ENCODE data around the gene TPM1. TPM values are rescaled to one million over a fixed set of nuclear protein-coding genes. Genes with fewer than 3 reads are reported as not detected.
"Not testable (repeated sequence)": the region's sequence is repeated elsewhere in the genome, so short reads cannot be mapped to it uniquely, and the experiment has no call there.

Gene TPM1
- total and polyA plus RNA-seq, 2 of the 4 experiments (the other 2 are of a cell fraction), result 661 to 1,623 TPM

DNA sequence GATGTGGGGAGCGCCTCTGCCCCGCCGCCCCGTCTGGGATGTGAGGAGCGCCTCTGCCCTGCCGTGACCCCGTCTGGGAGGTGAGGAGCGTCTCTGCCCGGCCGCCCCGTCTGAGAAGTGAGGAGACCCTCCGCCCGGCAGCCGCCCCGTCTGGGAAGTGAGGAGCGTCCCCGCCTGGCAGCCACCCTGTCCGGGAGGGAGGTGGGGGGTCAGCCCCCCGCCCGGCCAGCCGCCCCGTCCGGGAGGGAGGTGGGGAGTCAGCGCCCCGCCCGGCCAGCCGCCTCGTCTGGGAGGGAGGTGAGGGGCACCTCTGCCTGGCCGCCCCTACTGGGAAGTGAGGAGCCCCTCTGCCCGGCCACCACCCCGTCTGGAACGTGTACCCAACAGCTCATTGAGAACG lies 56.4 kb downstream of the TPM1 start:
- in situ Hi-C loops (cut with MboI; ENCODE audit: low sequenced_read_pairs); H2BK120ac ChIP-seq (ENCODE audit: low read depth, low read length); H4K5ac ChIP-seq (ENCODE audit: low read depth, low read length); H2BK15ac ChIP-seq (ENCODE audit: low read depth, low read length); H2BK20ac ChIP-seq (ENCODE audit: low read depth, low read length); BruUV-seq (replicated peaks); dilution Hi-C loops (cut with HindIII; ENCODE audit: low sequenced_read_pairs, unreplicated experiment); H3K14ac ChIP-seq (replicated peaks; ENCODE audit: low read depth, low read length); H3K23ac ChIP-seq (ENCODE audit: low read depth, low read length); H3K18ac ChIP-seq (ENCODE audit: low read depth, low read length); H4K91ac ChIP-seq (ENCODE audit: insufficient read depth, low read depth, low read length); H3K27ac ChIP-seq (ENCODE audit: insufficient read depth, low read length); H4K8ac ChIP-seq (ENCODE audit: low read depth in 2 of 2, low read length in 2 of 2); H3K56ac ChIP-seq (ENCODE audit: extremely low read depth, insufficient read depth, low read length); DNase-seq; CTCF ChIA-PET; H3K27me3 ChIP-seq (ENCODE audit: control insufficient read depth, insufficient read depth, low read length); H3K79me1 ChIP-seq (ENCODE audit: low read depth in 1 of 2, low read length in 2 of 2); H3K4me3 ChIP-seq (ENCODE audit: insufficient read depth, low read depth, low read length); POLR2A ChIA-PET (ENCODE audit: unreplicated experiment); H2BK5ac ChIP-seq (ENCODE audit: low read depth, low read length, poor library complexity, severe bottlenecking); H3K9me1 ChIP-seq (ENCODE audit: insufficient read depth, low read length); H2AFZ ChIP-seq (replicated peaks; ENCODE audit: low read length, poor library complexity); H2AK9ac ChIP-seq (replicated peaks; ENCODE audit: low read depth, low read length, poor library complexity); H3K4me2 ChIP-seq (ENCODE audit: low read depth, low read length); H4K20me1 ChIP-seq (ENCODE audit: insufficient read depth, low read length); H3K9me3 ChIP-seq (ENCODE audit: control insufficient read depth, insufficient read depth, low read length); H2AK5ac ChIP-seq (ENCODE audit: low read depth, low read length); H3K9ac ChIP-seq (ENCODE audit: low read depth, low read length); H3K4ac ChIP-seq (ENCODE audit: low read depth, low read length); ATAC-seq (ENCODE audit: low read depth); H3K36me3 ChIP-seq (ENCODE audit: control insufficient read depth, insufficient read depth, low read length); H3K4me1 ChIP-seq (ENCODE audit: control insufficient read depth, insufficient read depth, low read length): not testable (repeated sequence)
- intact Hi-C loops (cut with micrococcal nuclease), result loop anchor here (10.0 kb wide), 1 partner anchor 306 kb away; no protein-coding TSS in a partner anchor
- no CpG with 5 or more reads among the region's 33 CpGs for WGBS, 2 experiments (ENCODE audit: extremely low coverage in 2 of 2, insufficient read length in 1 of 2)

DNA sequence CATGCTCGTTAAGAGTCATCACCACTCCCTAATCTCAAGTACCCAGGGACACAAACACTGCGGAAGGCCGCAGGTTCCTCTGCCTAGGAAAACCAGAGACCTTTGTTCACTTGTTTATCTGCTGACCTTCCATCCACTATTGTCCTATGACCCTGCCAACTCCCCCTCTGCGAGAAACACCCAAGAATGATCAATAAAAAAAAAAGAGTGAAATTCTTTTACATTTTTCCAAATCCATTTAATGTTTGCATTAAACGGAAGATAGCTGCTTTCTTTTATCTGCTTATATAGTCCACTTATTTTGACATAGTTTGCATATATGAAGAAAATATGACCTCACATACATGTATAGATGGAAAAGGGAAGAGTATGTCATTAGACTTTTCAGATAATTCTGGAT lies 57.0 kb downstream of the TPM1 start:
- dilution Hi-C loops (cut with HindIII; ENCODE audit: low sequenced_read_pairs, unreplicated experiment); H4K5ac ChIP-seq (ENCODE audit: low read depth, low read length); H3K18ac ChIP-seq (ENCODE audit: low read depth, low read length); H2BK5ac ChIP-seq (ENCODE audit: low read depth, low read length, poor library complexity, severe bottlenecking); H4K8ac ChIP-seq (ENCODE audit: low read depth in 2 of 2, low read length in 2 of 2); H4K91ac ChIP-seq (ENCODE audit: insufficient read depth, low read depth, low read length); H3K23ac ChIP-seq (ENCODE audit: low read depth, low read length); H3K27me3 ChIP-seq (ENCODE audit: control insufficient read depth, insufficient read depth, low read length); H3K4me3 ChIP-seq (ENCODE audit: insufficient read depth, low read depth, low read length); H3K4me1 ChIP-seq (ENCODE audit: control insufficient read depth, insufficient read depth, low read length); H3K14ac ChIP-seq (replicated peaks; ENCODE audit: low read depth, low read length); H2AFZ ChIP-seq (replicated peaks; ENCODE audit: low read length, poor library complexity); H2BK15ac ChIP-seq (ENCODE audit: low read depth, low read length); in situ Hi-C loops (cut with MboI; ENCODE audit: low sequenced_read_pairs); POLR2A ChIA-PET (ENCODE audit: unreplicated experiment); H2AK9ac ChIP-seq (replicated peaks; ENCODE audit: low read depth, low read length, poor library complexity); H3K79me1 ChIP-seq (ENCODE audit: low read depth in 1 of 2, low read length in 2 of 2); DNase-seq; H2AK5ac ChIP-seq (ENCODE audit: low read depth, low read length); H3K4me2 ChIP-seq (ENCODE audit: low read depth, low read length); H3K4ac ChIP-seq (ENCODE audit: low read depth, low read length); H3K9ac ChIP-seq (ENCODE audit: low read depth, low read length); H2BK20ac ChIP-seq (ENCODE audit: low read depth, low read length); H2BK120ac ChIP-seq (ENCODE audit: low read depth, low read length); H3K27ac ChIP-seq (ENCODE audit: insufficient read depth, low read length); ATAC-seq (ENCODE audit: low read depth); H3K56ac ChIP-seq (ENCODE audit: extremely low read depth, insufficient read depth, low read length); H4K20me1 ChIP-seq (ENCODE audit: insufficient read depth, low read length); H3K9me1 ChIP-seq (ENCODE audit: insufficient read depth, low read length); H3K9me3 ChIP-seq (ENCODE audit: control insufficient read depth, insufficient read depth, low read length); H3K36me3 ChIP-seq (ENCODE audit: control insufficient read depth, insufficient read depth, low read length); BruUV-seq (replicated peaks): not testable (repeated sequence)
- CTCF ChIA-PET, result interaction anchor here (0.6 kb wide), 2 partner anchors 14 to 1245 kb away, joined by 3 to 4 read pairs; no protein-coding TSS in a partner anchor
- intact Hi-C loops (cut with micrococcal nuclease), result loop anchor here (10.0 kb wide), 1 partner anchor 305 kb away; no protein-coding TSS in a partner anchor
- no CpG with 5 or more reads among the region's 5 CpGs for WGBS, 2 experiments (ENCODE audit: extremely low coverage in 2 of 2, insufficient read length in 1 of 2)
